Stimulated activated CD8-positive, alpha-beta memory T cell treated with anti-CD3 and anti-CD28 coated beads, Interleukin-15, amount 100 ng/mL, for 4 hours (primary cell): ENCODE data around the gene TMEM191B.
"Not testable (repeated sequence)": the region's sequence is repeated elsewhere in the genome, so short reads cannot be mapped to it uniquely, and the experiment has no call there.

Experiments used
- DNase-seq, 2 donors: peaks; one replicate each; pipeline ENCODE4 v3.0.0-alpha.2; 2020; ENCODE audit warnings: low read depth in 2 of 2

The TMEM191B gene

DNA sequence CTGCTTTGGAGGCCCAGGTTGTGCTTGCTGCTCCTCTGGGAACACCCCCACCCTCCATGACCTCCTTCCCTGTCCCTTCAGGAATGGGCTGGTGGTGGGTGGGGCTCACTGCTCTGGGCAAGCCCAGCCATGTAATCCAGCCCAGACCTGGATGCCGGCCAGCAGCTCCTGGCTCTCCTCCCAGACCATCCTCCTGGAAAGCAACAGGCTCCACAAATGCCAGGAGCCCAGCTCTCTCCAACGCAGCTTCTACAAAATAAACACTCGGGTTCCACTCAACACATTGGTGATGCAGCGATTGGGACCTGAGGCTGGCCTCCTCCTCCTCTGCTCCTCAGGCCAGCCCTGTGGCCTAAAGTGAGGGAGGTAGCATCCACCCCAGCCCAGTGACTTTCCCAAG, 30.9 kb downstream of the TMEM191B start:
- DNase-seq = not testable (repeated sequence)

DNA sequence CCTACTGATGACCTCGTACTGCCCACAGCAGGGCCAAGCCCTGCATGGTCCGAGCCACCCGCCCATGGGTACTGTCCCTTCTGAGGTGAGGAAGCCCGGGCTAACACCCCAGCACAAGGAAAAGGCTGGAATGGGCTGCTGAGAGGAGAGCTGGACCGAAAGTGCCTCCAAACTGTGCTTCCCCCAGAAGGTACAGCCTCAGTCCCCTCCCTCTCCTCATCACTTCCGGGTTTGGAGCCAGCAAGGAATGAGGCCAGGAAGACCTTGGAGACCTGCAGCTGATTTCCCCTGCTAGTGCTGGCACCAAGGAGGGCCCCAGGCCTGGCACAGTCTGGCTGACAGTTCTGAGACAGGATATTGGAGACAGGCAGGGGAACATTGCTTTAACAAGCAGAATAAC, 31.3 kb downstream of the TMEM191B start:
- DNase-seq = not testable (repeated sequence)

DNA sequence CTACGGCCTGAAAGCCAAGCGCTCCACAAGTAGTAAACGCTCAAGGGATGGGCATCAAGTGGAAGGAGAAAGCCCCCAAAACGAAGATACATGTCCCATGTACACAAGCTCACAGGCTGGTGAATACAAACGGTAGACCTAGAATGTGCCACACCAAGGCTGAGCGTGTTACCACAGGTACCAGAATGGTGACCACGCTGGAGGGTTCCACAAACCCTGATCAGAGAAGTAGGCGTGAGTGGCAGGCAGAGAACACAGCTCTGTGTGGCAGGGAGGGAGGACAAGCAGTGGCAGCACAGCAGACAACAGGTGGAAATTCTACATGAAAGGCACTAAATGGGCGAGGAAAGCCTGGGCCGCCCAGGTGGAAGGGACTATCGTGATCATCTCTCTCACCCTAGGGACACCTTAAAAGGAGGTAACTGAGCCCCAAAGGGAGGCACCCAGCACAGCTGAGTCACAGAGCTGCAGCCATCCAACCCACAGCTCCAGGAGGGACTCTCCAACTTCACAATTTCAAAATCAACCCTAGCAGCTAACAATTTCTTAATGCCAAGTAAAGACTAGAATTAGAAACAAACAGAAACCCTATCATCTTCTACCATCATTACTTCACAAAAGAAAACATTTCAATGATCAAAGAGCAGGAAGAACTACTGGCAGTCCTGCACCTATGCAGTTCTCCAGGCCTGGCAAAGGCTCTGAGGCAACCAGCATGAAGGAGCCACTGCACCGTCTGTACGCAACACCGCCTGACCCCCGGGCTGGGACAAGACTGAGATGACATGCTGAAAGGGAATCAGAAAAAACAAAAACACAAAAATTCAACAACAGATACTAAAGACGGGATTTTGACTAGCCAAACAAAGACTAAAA, 32.7 kb downstream of the TMEM191B start:
- not testable (repeated sequence) for DNase-seq

DNA sequence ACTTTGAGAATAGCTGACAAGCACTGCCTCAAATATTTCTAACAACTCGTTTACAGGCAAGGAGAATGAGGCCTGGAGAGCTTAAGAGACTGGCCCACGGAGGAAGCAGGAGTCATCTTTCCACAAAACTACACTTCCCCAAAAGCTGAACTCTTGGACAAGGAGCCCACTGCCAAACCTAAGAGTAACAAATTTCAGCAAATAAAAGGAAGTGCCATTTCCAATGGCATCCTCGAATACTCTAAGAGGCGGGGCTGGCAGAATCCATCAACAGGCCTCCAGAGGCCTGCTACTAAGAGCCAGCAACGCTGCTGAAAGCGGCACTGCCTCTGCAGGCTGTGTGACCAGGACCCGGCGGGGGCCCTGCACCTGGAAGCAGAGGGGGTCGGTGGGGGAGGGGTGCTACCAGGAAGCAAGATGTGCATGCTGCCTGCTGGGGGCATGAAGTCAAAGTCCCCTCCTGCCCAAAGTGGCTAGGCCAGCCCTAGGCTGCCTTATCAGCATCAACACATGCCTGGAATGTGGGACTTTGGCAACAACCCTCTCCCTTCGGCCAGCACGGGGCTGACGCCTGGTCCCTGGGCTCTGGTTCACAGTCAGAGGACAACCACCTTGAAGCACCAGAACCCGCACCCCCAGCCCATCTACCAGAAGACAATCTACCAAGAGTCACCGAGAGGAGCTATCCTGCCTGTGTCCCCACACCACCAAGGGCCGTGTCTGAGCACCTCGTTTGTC, 43.1 kb downstream of the TMEM191B start:
- DNase-seq = not testable (repeated sequence)

DNA sequence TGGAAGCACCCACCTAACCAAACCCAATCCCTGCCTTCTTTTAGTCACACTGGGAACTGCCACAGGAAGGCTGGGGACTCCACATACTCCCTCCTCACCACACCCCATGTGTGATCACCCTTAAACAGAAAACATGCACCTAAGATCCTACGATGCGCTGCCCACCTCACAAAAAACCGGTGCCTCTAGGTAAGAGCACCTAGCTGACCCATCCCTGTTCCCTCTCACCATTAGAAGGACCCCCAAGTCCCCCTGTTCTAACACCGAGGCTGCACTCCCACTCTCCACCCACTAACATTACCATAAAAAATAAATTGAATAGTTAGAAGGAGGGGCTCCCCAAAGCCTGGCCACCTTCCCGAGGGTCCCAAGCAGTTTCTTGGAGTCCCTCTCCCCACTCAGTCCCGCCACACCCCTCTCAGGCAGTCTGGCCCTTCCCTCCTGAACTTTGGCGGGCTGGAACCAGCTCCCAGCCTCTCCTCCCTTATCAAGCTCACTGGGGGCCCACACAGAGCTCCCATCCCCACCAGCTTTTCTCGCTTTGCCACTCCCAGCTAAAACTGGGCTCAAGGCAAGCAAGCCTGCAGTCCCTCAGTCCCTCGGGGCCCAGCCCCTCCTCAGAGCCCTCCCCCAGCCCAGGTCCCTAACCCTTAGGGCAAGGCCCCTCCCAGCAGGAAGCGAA, 46.0 kb downstream of the TMEM191B start:
- not testable (repeated sequence) for DNase-seq

DNA sequence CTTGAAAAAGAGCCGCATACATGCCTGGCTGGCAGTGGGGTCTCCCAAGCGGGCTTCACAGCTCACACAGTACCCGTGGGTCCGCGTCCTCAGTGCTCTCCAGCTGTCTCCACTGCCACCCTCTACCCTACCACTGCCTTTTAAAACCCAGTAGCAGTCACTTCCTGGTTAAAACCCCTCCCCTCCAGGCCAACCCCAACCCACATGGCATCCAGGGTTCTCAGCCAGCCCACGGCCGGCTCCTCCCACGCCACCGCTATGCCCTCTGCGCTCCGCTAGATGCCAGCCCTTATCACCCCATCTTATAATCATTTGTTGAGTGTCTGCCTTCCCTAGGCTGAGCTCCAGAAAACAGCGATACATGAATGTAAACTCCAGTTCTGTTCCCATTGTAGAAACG, 47.0 kb downstream of the TMEM191B start:
- DNase-seq = not testable (repeated sequence)

DNA sequence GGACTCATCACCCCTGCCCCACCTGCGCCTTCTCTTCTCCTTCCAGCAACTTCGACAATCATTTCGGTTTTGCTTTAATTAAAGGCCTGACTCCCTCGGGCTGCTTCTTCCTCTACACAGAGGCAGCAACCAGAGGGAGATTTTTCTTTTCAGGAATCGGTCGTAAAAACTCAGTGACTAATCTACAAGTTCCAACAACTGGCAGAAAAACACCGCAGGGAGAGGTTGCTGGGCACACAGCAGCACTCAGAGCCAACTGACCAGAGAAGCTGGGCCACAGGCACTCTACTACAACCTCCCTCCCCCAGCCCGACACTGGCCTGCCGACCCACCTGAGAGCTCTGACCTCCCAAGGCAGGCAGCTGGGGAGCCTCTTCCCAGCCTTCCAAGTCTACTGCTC, 48.1 kb downstream of the TMEM191B start:
- DNase-seq = not testable (repeated sequence)

DNA sequence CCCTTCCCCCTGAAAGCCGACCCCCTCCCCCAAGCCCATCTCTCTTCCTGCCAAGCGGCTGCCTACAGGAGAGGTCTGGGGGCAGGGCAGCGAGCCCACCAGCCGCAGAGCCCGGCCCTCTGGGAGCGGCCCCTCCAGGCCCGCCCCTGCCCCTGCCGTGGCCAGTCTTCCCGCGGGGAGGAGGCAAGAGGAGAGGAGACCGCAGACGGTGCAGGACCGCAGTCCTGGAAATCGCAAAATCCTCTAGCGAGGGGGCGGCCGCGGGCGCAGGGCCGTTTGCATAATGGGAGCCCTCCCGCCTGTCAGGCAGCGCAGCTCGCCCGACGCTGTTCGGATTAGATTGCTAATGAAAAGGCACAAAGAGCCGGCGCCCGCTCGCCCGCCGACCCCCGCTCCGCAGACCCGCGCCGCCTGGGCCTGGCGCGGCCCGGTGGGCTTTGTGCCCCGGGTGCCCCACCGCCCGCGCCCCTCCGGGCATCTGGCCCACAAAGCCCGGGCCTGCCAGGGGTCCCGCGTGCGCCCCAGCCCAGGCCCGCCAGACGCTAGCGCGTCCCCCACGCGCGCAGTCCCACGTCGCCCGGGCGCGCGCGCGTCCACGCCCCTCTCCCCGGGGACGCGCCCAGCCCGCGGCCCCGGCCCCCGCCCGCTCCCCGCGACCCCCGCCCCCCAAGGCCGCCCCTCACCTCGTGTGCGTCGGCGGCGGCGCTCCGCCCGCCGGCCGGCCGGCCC, 49.7 kb downstream of the TMEM191B start:
- DNase-seq = not testable (repeated sequence)

DNA sequence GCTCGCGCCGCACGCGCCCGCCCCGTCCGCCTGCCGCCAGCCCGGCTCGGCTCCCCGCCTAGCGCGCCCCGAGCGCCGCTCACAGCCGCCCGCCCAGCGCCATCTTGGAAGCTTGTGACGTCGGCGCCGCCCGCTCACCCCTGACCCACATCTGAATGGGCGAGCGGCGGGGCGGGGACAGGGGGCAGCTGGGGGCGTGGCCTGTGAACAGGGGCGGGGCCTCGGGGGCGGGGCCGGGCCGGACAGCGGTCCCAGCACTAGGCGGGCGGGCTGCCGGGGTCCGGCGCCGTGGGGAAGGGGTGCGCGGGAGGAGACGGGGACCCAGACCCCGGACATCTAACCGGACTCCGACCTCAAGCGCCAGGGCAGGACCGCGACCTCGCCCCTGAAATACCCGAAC, 50.2 kb downstream of the TMEM191B start:
- not testable (repeated sequence) for DNase-seq
